ENCODE measurements around the gene PCDHA7. TPM values are rescaled to one million over a fixed set of nuclear protein-coding genes. Genes with fewer than 3 reads are reported as not detected.
"Not testable (repeated sequence)": the region's sequence is repeated elsewhere in the genome, so short reads cannot be mapped to it uniquely, and the experiment has no call there.

PCDHA7 gene
- under 1 TPM in 2 of 4 donors, not detected in 2; 0.38 to 0.52 TPM for total RNA-seq

- H3K9me3 ChIP-seq: peaks cover 38% of the 10 kb centered on the region
- no peak for DNase-seq (ENCODE audit: low spot score in 2 of 2)
- no peak within 1 kb of the TSS for H3K27ac ChIP-seq
- H3K27me3 ChIP-seq: peaks cover 9% of the 10 kb centered on the region
- TF ChIP-seq, protein P1, sequence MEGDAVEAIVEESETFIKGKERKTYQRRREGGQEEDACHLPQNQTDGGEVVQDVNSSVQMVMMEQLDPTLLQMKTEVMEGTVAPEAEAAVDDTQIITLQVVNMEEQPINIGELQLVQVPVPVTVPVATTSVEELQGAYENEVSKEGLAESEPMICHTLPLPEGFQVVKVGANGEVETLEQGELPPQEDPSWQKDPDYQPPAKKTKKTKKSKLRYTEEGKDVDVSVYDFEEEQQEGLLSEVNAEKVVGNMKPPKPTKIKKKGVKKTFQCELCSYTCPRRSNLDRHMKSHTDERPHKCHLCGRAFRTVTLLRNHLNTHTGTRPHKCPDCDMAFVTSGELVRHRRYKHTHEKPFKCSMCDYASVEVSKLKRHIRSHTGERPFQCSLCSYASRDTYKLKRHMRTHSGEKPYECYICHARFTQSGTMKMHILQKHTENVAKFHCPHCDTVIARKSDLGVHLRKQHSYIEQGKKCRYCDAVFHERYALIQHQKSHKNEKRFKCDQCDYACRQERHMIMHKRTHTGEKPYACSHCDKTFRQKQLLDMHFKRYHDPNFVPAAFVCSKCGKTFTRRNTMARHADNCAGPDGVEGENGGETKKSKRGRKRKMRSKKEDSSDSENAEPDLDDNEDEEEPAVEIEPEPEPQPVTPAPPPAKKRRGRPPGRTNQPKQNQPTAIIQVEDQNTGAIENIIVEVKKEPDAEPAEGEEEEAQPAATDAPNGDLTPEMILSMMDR (IDR thresholded peaks at IDR 0.05): no peak
- TF ChIP-seq POLR2A (IDR thresholded peaks at IDR 0.05) (no peak), POLR2AphosphoS5 (IDR thresholded peaks at IDR 0.05) (no peak), EP300 (IDR thresholded peaks at IDR 0.05) (no peak)
- H3K36me3 ChIP-seq: no peaks in the 10 kb centered on the region
- H3K4me3 ChIP-seq: no peak within 1 kb of the TSS
- H3K4me1 ChIP-seq: no peaks in the 10 kb centered on the region
- WGBS: 13% methylated on average over 8 of the region's 8 CpGs
These were observed at the start of gene PCDHA7 for GRCh38 chr5:140833993-140834392. TSS of gene PCDHA7 (plus strand) at chr5:140834269. CDS start at chr5:140834384, 115 bp downstream.

DNA sequence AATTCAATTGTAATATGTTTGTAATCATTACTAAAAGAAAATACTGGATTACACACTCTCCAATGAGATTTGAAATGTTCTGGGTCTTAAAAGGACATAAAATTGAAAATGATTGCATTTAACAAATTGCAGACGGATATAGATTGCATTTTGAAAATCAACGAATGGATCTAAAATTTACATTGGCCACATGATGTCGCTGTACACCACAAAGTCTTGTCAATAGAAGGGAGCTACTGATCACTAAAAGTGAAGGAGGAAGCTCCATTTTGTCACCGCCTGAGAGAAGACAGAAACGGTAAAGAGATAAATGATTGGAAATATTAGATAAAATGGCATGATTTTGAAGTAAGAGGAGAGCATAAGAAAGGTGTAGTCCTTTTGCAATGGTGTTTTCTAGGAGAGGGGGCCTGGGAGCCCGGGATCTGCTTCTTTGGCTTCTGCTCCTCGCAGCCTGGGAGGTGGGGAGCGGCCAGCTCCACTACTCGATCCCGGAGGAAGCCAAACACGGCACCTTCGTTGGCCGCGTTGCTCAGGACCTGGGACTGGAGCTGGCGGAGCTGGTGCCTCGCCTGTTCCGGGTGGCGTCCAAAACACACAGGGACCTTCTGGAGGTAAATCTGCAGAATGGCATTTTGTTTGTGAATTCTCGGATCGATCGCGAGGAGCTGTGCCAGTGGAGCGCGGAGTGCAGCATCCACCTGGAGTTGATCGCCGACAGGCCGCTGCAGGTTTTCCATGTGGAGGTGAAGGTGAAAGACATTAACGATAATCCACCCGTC is 48.0 kb upstream of the PCDHA7 start, which contains the start of gene PCDHA1:
Gene PCDHA1 (plus strand): TSS at position 236 of the 782 bp plus-strand sequence.
- no peak within 1 kb of the TSS for H3K4me3 ChIP-seq
- DNase-seq (ENCODE audit: low spot score in 2 of 2): no peak
- peaks cover 22% of the 10 kb centered on the region for H3K27me3 ChIP-seq
- H3K9me3 ChIP-seq: peaks cover 24% of the 10 kb centered on the region
- no peak within 1 kb of the TSS for H3K27ac ChIP-seq
- TF ChIP-seq, protein P1 (IDR thresholded peaks at IDR 0.05): no peak
- no peak for TF ChIP-seq POLR2AphosphoS5 (IDR thresholded peaks at IDR 0.05)
- no peak for TF ChIP-seq POLR2A (IDR thresholded peaks at IDR 0.05)
- TF ChIP-seq EP300 (IDR thresholded peaks at IDR 0.05): no peak
- H3K4me1 ChIP-seq: no peaks in the 10 kb centered on the region
- 46% methylated on average over 29 of the region's 29 CpGs for WGBS
- no peaks in the 10 kb centered on the region for H3K36me3 ChIP-seq

- H3K4me3 ChIP-seq; DNase-seq (ENCODE audit: low spot score in 2 of 2); H3K36me3 ChIP-seq; H3K4me1 ChIP-seq; H3K27ac ChIP-seq: not testable (repeated sequence)
- Histone ChIP-seq H3K27me3 (peaks cover 22% of the 10 kb centered on the region), H3K9me3 (peaks cover 24% of the 10 kb centered on the region)
- WGBS: 68% methylated on average over 20 of the region's 44 CpGs
These were observed 46.6 kb upstream of the PCDHA7 start for GRCh38 chr5:140787422-140787821.

GRCh38 chr5:140787849-140788504 is 46.1 kb upstream of the PCDHA7 start:
- 49% methylated on average over 6 of the region's 70 CpGs for WGBS
- H3K4me1 ChIP-seq; H3K4me3 ChIP-seq; H3K36me3 ChIP-seq; H3K27ac ChIP-seq; DNase-seq (ENCODE audit: low spot score in 2 of 2): not testable (repeated sequence)
- H3K27me3 ChIP-seq: peaks cover 22% of the 10 kb centered on the region
- peaks cover 24% of the 10 kb centered on the region for H3K9me3 ChIP-seq

- WGBS: 42% methylated on average over 2 of the region's 2 CpGs
- no peaks in the 10 kb centered on the region for H3K4me1 ChIP-seq
- peaks cover 27% of the 10 kb centered on the region for H3K9me3 ChIP-seq
- H3K27me3 ChIP-seq: peaks cover 23% of the 10 kb centered on the region
- no peak overlapping the region for H3K27ac ChIP-seq
- no peak for TF ChIP-seq POLR2A (IDR thresholded peaks at IDR 0.05)
- no peak for TF ChIP-seq POLR2AphosphoS5 (IDR thresholded peaks at IDR 0.05)
- TF ChIP-seq, protein P1 (IDR thresholded peaks at IDR 0.05): no peak
- TF ChIP-seq EP300 (IDR thresholded peaks at IDR 0.05): no peak
- no peak for DNase-seq (ENCODE audit: low spot score in 2 of 2)
- no peaks in the 10 kb centered on the region for H3K36me3 ChIP-seq
- H3K4me3 ChIP-seq: no peak overlapping the region
These were observed 43.0 kb upstream of the PCDHA7 start for GRCh38 chr5:140791089-140791488.

DNA sequence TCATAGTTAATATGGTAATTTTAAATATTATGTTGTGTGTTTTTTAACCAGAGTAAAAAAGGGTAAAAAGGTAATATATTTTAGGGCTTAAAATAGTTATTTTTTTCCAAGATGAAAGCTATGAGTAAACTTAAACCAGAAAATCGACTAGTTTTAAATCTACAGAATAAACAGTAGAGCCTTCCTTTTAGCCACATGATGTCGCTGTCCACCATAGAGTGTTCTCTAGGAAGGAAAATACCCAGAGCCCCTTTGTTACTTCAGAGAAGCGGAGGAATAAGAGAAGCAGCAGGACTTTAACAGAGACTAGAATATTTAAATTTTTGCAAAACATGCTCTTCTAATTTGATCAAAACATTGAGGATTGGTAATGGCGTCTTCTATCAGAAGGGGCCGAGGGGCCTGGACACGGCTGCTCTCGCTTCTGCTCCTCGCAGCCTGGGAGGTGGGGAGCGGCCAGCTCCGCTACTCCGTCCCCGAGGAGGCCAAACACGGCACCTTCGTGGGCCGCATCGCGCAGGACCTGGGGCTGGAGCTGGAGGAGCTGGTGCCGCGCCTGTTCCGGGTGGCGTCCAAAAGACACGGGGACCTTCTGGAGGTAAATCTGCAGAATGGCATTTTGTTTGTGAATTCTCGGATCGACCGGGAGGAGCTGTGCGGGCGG is 39.3 kb upstream of the PCDHA7 start, which contains the start of gene PCDHA2:
Gene PCDHA2 (plus strand): TSS at position 258 of the 664 bp plus-strand sequence.
- H3K4me1 ChIP-seq: no peaks in the 10 kb centered on the region
- DNase-seq (ENCODE audit: low spot score in 2 of 2): no peak
- no peak within 1 kb of the TSS for H3K4me3 ChIP-seq
- no peaks in the 10 kb centered on the region for H3K36me3 ChIP-seq
- H3K9me3 ChIP-seq: peaks cover 15% of the 10 kb centered on the region
- no peak for TF ChIP-seq EP300 (IDR thresholded peaks at IDR 0.05)
- TF ChIP-seq, protein P1 (IDR thresholded peaks at IDR 0.05): no peak
- H3K27ac ChIP-seq: no peak within 1 kb of the TSS
- 25% methylated on average over 27 of the region's 27 CpGs for WGBS
- H3K27me3 ChIP-seq: peaks cover 3% of the 10 kb centered on the region
